HG02870 (cell line): ENCODE measurements around the gene NADSYN1.

Source experiments
- ATAC-seq: cut with Tn5 transposase; IDR thresholded peaks from one replicate; pipeline ENCODE4 v1.9.1; 2021; ENCODE audit warnings: mild to moderate bottlenecking, moderate library complexity; ENCODE audit not compliant: unreplicated experiment

NADSYN1 gene

GRCh38 chr11:71489311-71490043 lies 36.5 kb downstream of the NADSYN1 start:
- ATAC-seq = peak; percentile 68

- no peak for ATAC-seq
Measured at GRCh38 chr11:71490044-71490730, 37.2 kb downstream of the NADSYN1 start.

GRCh38 chr11:71490731-71491390 lies 37.9 kb downstream of the NADSYN1 start:
- no peak for ATAC-seq

- no peak for ATAC-seq
Measured at GRCh38 chr11:71491531-71491930, 38.5 kb downstream of the NADSYN1 start.

GRCh38 chr11:71491940-71492339 lies 38.9 kb downstream of the NADSYN1 start:
- no peak for ATAC-seq

GRCh38 chr11:71495286-71496230 lies 42.6 kb downstream of the NADSYN1 start:
- no peak for ATAC-seq

- ATAC-seq = no peak
Measured at GRCh38 chr11:71496421-71496820, 43.4 kb downstream of the NADSYN1 start.

- ATAC-seq = no peak
Measured at GRCh38 chr11:71498091-71498490, 45.1 kb downstream of the NADSYN1 start.

GRCh38 chr11:71499125-71499524 lies 46.1 kb downstream of the NADSYN1 start:
- no peak for ATAC-seq

- no peak for ATAC-seq
Measured at GRCh38 chr11:71499546-71499945, 46.5 kb downstream of the NADSYN1 start.

- ATAC-seq = no peak
Measured at GRCh38 chr11:71500601-71501021, 47.6 kb downstream of the NADSYN1 start.

GRCh38 chr11:71501071-71501985 lies 48.3 kb downstream of the NADSYN1 start:
- ATAC-seq = no peak

GRCh38 chr11:71502026-71502425 lies 49.0 kb downstream of the NADSYN1 start:
- no peak for ATAC-seq

- no peak for ATAC-seq
Measured at GRCh38 chr11:71502871-71503435, 50.0 kb downstream of the NADSYN1 start.

GRCh38 chr11:71504531-71504930 lies 51.5 kb downstream of the NADSYN1 start:
- ATAC-seq = no peak

GRCh38 chr11:71505001-71505400 lies 52.0 kb downstream of the NADSYN1 start:
- no peak for ATAC-seq

- ATAC-seq = no peak
Measured at GRCh38 chr11:71505781-71506180, 52.8 kb downstream of the NADSYN1 start.

GRCh38 chr11:71507102-71507501 lies 54.1 kb downstream of the NADSYN1 start:
- ATAC-seq = no peak
